SK-N-SH treated with all-trans-retinoic acid at 6 μM for 48 hours (cell line): ENCODE data around the gene ZKSCAN4.

Source experiments
- ATAC-seq: fragments of 200-7000 bp; cut with Tn5 transposase; 3 replicates; pipeline ENCODE4 v1.9.1; 2020; ENCODE audit warnings: mild to moderate bottlenecking, moderate library complexity
- ARNTL ChIP-seq: fragments of 450-650 bp; formaldehyde crosslinking; IDR thresholded peaks from 2 replicates; pipeline ENCODE4 v1.5.0; 2020; ENCODE audit warnings: low read depth, mild to moderate bottlenecking, moderate library complexity, borderline replicate concordance
- BACH2 ChIP-seq: fragments of 250-450 bp; sonication (Bioruptor Pico); IDR thresholded peaks from 2 replicates; pipeline ENCODE4 v1.9.0; 2021; ENCODE audit warnings: mild to moderate bottlenecking, borderline replicate concordance
- ESRRG ChIP-seq: fragments of 250-450 bp; sonication (Bioruptor Pico); IDR thresholded peaks from 2 replicates; pipeline ENCODE4 v1.6.1; 2021; ENCODE audit warnings: mild to moderate bottlenecking
- GLIS3 ChIP-seq: fragments of 250-450 bp; sonication (Bioruptor Pico); IDR thresholded peaks from 2 replicates; pipeline ENCODE4 v1.5.0; 2020; ENCODE audit warnings: mild to moderate bottlenecking, moderate library complexity
- ISL1 ChIP-seq: fragments of 250-450 bp; sonication (Bioruptor Pico); IDR thresholded peaks from 2 replicates; pipeline ENCODE4 v2.1.2; 2022; ENCODE audit warnings: mild to moderate bottlenecking, moderate library complexity
- PPARA ChIP-seq: fragments of 250-450 bp; sonication (Bioruptor Pico); IDR thresholded peaks from 2 replicates; pipeline ENCODE4 v1.5.0; 2020; ENCODE audit warnings: mild to moderate bottlenecking, borderline replicate concordance
- RARB ChIP-seq: fragments of 250-450 bp; sonication (Bioruptor Pico); IDR thresholded peaks from 2 replicates; pipeline ENCODE4 v1.8.0; 2021; ENCODE audit warnings: mild to moderate bottlenecking, moderate library complexity
- SNAI2 ChIP-seq: fragments of 250-450 bp; sonication (Bioruptor Pico); IDR thresholded peaks from 2 replicates; pipeline ENCODE4 v1.5.0; 2020; ENCODE audit warnings: mild to moderate bottlenecking, moderate library complexity
- TCF4 ChIP-seq: fragments of 250-450 bp; sonication (Bioruptor Pico); IDR thresholded peaks from 2 replicates; pipeline ENCODE4 v1.8.0; 2021; ENCODE audit warnings: mild to moderate bottlenecking, moderate library complexity, borderline replicate concordance
- TOX ChIP-seq: fragments of 250-450 bp; sonication (Bioruptor Pico); IDR thresholded peaks from 2 replicates; pipeline ENCODE4 v1.8.0; 2021; ENCODE audit warnings: mild to moderate bottlenecking, moderate library complexity, borderline replicate concordance
- ZC3H10 ChIP-seq: fragments of 250-450 bp; sonication (Bioruptor Pico); IDR thresholded peaks from 2 replicates; pipeline ENCODE4 v1.5.1; 2021; ENCODE audit warnings: mild to moderate bottlenecking, moderate library complexity
- ZFP3 ChIP-seq: fragments of 250-450 bp; sonication (Bioruptor Pico); IDR thresholded peaks from 2 replicates; pipeline ENCODE4 v1.5.0; 2020; ENCODE audit warnings: mild to moderate bottlenecking, moderate library complexity
- ZFP30 ChIP-seq: fragments of 450-650 bp; formaldehyde crosslinking; IDR thresholded peaks from 2 replicates; pipeline ENCODE4 v1.5.0; 2022; ENCODE audit warnings: mild to moderate bottlenecking, moderate library complexity
- ZNF70 ChIP-seq: fragments of 450-650 bp; formaldehyde crosslinking; IDR thresholded peaks from 2 replicates; pipeline ENCODE4 v1.5.0; 2020; ENCODE audit warnings: mild to moderate bottlenecking, moderate library complexity
- ZNF8 ChIP-seq: fragments of 450-650 bp; formaldehyde crosslinking; IDR thresholded peaks from 2 replicates; pipeline ENCODE4 v1.5.0; 2020; ENCODE audit warnings: mild to moderate bottlenecking, moderate library complexity
- TF ChIP-seq, protein P1 (sequence below): fragments of 250-450 bp; sonication (Bioruptor Pico); IDR thresholded peaks from 2 replicates; pipeline ENCODE4 v1.5.1; 2021; ENCODE audit warnings: mild to moderate bottlenecking, moderate library complexity
- TF ChIP-seq, protein P2 (sequence below): fragments of 250-450 bp; sonication (Bioruptor Pico); IDR thresholded peaks from 2 replicates; pipeline ENCODE4 v1.8.0; 2021; ENCODE audit warnings: low read depth, mild to moderate bottlenecking, moderate library complexity, borderline replicate concordance
- TF ChIP-seq, protein P3 (sequence below): fragments of 250-450 bp; sonication (Bioruptor Pico); IDR thresholded peaks from 2 replicates; pipeline ENCODE4 v1.5.1; 2020; ENCODE audit warnings: low read depth, mild to moderate bottlenecking, moderate library complexity

ZKSCAN4 gene

DNA sequence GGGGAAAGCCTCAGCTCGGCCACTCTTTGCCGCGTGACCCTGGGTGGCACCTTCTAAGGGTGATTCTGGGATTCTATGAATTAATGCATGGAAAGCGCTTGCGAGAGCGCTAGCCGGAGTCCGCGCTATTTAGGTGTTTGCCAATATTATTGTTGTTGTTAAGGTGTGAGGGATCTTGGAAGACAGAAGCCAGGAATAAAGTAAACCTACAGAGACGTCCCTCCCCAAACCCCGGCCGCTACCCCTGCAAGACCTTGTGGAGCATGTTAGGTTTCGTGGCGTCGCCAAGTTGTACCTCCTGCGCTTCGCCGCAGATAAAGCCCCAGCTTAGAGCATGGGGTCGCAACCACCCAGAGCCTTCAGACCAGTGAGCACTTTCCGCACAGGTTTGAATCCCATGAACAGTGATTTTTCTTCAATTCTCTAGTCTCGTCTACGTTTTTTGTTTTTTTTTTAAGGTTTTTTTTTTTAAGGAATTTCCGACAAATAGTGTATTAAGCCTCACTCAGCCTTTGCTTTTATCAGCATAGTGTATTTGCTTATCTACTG is 43.9 kb downstream of the ZKSCAN4 start:
- ATAC-seq, result no peak; the same call in 2 of the 3 replicates
- TF ChIP-seq ESRRG (CRISPR knock-in tag), result no peak
- TF ChIP-seq, protein P1, sequence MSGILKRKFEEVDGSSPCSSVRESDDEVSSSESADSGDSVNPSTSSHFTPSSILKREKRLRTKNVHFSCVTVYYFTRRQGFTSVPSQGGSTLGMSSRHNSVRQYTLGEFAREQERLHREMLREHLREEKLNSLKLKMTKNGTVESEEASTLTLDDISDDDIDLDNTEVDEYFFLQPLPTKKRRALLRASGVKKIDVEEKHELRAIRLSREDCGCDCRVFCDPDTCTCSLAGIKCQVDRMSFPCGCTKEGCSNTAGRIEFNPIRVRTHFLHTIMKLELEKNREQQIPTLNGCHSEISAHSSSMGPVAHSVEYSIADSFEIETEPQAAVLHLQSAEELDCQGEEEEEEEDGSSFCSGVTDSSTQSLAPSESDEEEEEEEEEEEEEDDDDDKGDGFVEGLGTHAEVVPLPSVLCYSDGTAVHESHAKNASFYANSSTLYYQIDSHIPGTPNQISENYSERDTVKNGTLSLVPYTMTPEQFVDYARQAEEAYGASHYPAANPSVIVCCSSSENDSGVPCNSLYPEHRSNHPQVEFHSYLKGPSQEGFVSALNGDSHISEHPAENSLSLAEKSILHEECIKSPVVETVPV (CRISPR knock-in tag), result no peak
- TF ChIP-seq SNAI2, result no peak
- TF ChIP-seq TOX (CRISPR knock-in tag), result no peak
- no peak for TF ChIP-seq ZC3H10 (CRISPR knock-in tag)
- TF ChIP-seq, protein P2, sequence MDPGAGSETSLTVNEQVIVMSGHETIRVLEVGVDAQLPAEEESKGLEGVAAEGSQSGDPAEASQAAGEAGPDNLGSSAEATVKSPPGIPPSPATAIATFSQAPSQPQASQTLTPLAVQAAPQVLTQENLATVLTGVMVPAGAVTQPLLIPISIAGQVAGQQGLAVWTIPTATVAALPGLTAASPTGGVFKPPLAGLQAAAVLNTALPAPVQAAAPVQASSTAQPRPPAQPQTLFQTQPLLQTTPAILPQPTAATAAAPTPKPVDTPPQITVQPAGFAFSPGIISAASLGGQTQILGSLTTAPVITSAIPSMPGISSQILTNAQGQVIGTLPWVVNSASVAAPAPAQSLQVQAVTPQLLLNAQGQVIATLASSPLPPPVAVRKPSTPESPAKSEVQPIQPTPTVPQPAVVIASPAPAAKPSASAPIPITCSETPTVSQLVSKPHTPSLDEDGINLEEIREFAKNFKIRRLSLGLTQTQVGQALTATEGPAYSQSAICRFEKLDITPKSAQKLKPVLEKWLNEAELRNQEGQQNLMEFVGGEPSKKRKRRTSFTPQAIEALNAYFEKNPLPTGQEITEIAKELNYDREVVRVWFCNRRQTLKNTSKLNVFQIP (CRISPR knock-in tag), result no peak
- TF ChIP-seq GLIS3 (CRISPR knock-in tag), result no peak
- TF ChIP-seq ZFP30 (CRISPR knock-in tag), result no peak
- TF ChIP-seq ZFP3 (CRISPR knock-in tag), result no peak
- TF ChIP-seq ARNTL, result no peak
- TF ChIP-seq PPARA (CRISPR knock-in tag), result no peak

DNA sequence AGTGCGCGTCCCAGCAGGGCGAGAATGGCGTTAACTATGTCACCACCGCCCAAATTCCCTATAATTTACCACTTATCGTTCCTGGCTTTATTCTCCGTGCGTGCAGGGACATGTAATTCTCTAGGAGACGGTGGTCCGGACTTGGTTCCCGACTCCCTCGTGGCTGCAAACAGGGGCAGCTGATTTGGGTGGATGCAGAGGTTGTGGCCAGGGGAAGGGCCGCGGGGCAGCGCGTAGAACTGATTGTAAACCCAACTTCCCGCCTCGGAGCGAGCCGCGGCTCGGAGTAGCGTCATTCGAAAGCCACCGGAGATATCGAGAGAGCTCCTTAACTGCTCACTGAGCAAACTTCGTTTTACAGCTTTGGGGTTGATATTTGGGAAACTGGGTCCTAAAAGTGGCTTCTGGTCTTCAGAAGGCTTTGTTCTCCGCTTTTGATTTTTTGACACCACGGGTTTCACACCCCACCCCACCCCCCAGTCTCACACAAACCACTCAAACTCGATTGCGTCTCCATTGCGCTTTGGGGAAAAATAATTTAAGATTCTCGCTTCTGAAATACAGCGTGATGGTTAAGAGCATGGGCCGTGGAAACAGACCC is 44.5 kb downstream of the ZKSCAN4 start:
- no peak for TF ChIP-seq PPARA (CRISPR knock-in tag)
- TF ChIP-seq ZNF8 (CRISPR knock-in tag), result no peak
- no peak for TF ChIP-seq RARB (CRISPR knock-in tag)
- TF ChIP-seq BACH2 (CRISPR knock-in tag), result no peak
- no peak for TF ChIP-seq TCF4 (CRISPR knock-in tag)
- TF ChIP-seq, protein P2 (CRISPR knock-in tag), result no peak
- ATAC-seq, result peak; percentile 74

DNA sequence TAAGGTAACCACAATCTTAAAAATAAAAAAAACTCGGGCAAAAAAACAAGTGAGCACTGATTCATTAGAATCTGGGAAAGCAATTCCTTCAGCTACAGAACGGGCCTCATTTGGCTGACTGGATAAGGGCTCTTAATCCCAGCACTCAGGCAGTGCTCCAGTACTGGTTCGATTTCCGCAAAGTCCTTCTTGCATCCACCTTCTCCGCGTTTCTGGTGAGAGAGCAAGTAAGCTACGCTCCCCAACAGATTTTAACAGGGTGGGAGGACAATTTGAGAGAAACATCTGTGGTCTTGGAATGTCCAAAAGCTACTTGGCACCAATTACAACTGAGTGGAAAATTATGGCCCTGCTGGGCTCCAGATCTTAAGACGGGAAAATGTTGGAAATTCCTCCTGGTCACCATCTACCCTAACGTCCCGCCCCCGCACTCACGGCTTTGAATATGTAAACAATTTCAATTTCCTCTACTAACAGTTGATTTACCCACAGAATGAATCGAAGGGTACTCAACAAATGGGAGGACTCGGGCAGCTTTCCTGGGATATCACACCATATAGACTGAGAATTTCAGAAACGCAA is 45.0 kb downstream of the ZKSCAN4 start:
- ATAC-seq, result no peak
- TF ChIP-seq TCF4 (CRISPR knock-in tag) (no peak), RARB (CRISPR knock-in tag) (no peak), GLIS3 (CRISPR knock-in tag) (no peak), PPARA (CRISPR knock-in tag) (no peak)
- TF ChIP-seq, protein P2 (CRISPR knock-in tag), result no peak
- TF ChIP-seq, all 23 proteins: peak for 0

DNA sequence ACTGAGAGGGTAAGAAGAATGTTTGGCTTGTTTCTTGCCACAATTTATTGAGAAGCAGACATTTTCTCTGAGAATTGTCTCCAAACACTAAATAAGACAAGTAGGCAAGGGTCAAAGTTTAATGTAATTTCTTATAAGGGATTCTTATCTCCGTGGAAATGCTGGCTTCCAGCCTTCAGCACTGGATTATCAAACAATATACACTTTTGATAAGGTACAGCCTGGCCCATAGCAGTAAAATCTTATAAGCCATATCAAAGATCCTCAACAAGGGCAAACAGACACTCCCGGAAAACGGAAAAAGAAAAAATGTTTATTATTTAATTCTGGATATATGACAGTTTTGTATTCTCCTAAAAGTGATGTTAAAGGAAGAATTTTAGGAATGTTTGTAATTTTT is 45.5 kb downstream of the ZKSCAN4 start:
- no peak for ATAC-seq
- TF ChIP-seq, protein P1 (CRISPR knock-in tag), result no peak
- TF ChIP-seq ZNF8 (CRISPR knock-in tag) (no peak), RARB (CRISPR knock-in tag) (no peak), ISL1 (CRISPR knock-in tag) (no peak), ZNF70 (no peak), ZFP3 (CRISPR knock-in tag) (no peak), ESRRG (CRISPR knock-in tag) (no peak)
- TF ChIP-seq, protein P2 (CRISPR knock-in tag), result no peak
- TF ChIP-seq, protein P3, sequence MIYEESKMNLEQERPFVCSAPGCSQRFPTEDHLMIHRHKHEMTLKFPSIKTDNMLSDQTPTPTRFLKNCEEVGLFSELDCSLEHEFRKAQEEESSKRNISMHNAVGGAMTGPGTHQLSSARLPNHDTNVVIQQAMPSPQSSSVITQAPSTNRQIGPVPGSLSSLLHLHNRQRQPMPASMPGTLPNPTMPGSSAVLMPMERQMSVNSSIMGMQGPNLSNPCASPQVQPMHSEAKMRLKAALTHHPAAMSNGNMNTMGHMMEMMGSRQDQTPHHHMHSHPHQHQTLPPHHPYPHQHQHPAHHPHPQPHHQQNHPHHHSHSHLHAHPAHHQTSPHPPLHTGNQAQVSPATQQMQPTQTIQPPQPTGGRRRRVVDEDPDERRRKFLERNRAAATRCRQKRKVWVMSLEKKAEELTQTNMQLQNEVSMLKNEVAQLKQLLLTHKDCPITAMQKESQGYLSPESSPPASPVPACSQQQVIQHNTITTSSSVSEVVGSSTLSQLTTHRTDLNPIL, result no peak
